MCF 10A (cell line): ENCODE measurements around the gene SCUBE1. TPM values are rescaled to one million over a fixed set of nuclear protein-coding genes. Genes with fewer than 3 reads are reported as not detected.

Source experiments
- BruUV-seq: library from RNA; stranded (reverse); fragments of 400-500 nt; replicated peaks from 2 replicates; lab custom pipeline; 2021; lab: Mats Ljungman, UMichigan
- CTCF ChIA-PET: fragments of 300-600 bp; sonication (Branson Sonifier 250); formaldehyde crosslinking; extraction: SDS; loops from one replicate; lab custom pipeline; 2021; ENCODE audit warnings: antibody characterized with exemption, inconsistent platforms; lab: Yijun Ruan, JAX
- POLR2A ChIA-PET: fragments of 300-600, 350-650 bp; sonication (Branson Sonifier 250); formaldehyde crosslinking; extraction: SDS; loops from one replicate; lab custom pipeline; 2020; ENCODE audit warnings: antibody characterized with exemption, inconsistent platforms; lab: Yijun Ruan, JAX
- DNase-seq: peaks from one replicate; pipeline ENCODE4 v3.0.0-alpha.2; 2018; ENCODE audit not compliant: unreplicated experiment
- H3K27ac Mint-ChIP-seq: one replicate; pipeline ENCODE4 v1.8.0; 2022; ENCODE audit warnings: mild to moderate bottlenecking, low read depth, mixed read lengths; ENCODE audit not compliant: unreplicated experiment
- H3K27me3 Mint-ChIP-seq: one replicate; pipeline ENCODE4 v1.8.0; 2022; ENCODE audit warnings: mixed read lengths; ENCODE audit not compliant: insufficient read depth, unreplicated experiment
- H3K36me3 Mint-ChIP-seq: one replicate; pipeline ENCODE4 v1.8.0; 2022; ENCODE audit warnings: mild to moderate bottlenecking, moderate library complexity, mixed read lengths; ENCODE audit not compliant: insufficient read depth, unreplicated experiment
- H3K4me1 Mint-ChIP-seq: one replicate; pipeline ENCODE4 v1.8.0; 2022; ENCODE audit warnings: mixed read lengths; ENCODE audit not compliant: insufficient read depth, unreplicated experiment
- H3K4me3 Mint-ChIP-seq: one replicate; pipeline ENCODE4 v1.8.0; 2022; ENCODE audit warnings: mild to moderate bottlenecking, moderate library complexity, mixed read lengths; ENCODE audit not compliant: unreplicated experiment
- H3K9me3 Mint-ChIP-seq: one replicate; pipeline ENCODE4 v1.8.0; 2022; ENCODE audit warnings: mixed read lengths; ENCODE audit not compliant: unreplicated experiment
- CTCF ChIP-seq: fragments of 200-600 bp; IDR thresholded peaks from one replicate; pipeline ENCODE4 v1.8.0; 2022; ENCODE audit warnings: antibody characterized with exemption, mild to moderate bottlenecking; ENCODE audit not compliant: unreplicated experiment
- intact Hi-C: fragments of 100-400 bp; cut with micrococcal nuclease; formaldehyde crosslinking; loops from 2 replicates; pipeline ENCODE4 v1.14.1; 2022
- total RNA-seq: library from RNA; stranded (reverse); gene quantifications from 2 replicates; pipeline ENCODE4 v1.2.3, GENCODE V29; 2022

Gene SCUBE1
- total RNA-seq, 1 experiment from 2014 or later = not detected

GRCh38 chr22:43166132-43166930 lies 176.8 kb downstream of the SCUBE1 start:
- Mint-ChIP-seq H3K27ac (no peak overlapping the region), H3K4me3 (no peak overlapping the region), H3K4me1 (peaks cover 11% of the 10 kb centered on the region), H3K27me3 (no peaks in the 10 kb centered on the region), H3K36me3 (peaks cover 53% of the 10 kb centered on the region), H3K9me3 (no peaks in the 10 kb centered on the region)
- intact Hi-C loops = no loop called here
- no peak for DNase-seq
- no TSS peak for BruUV-seq
- POLR2A ChIA-PET = no interaction called here
- CTCF ChIA-PET = no interaction called here
- no peak for TF ChIP-seq CTCF

GRCh38 chr22:43164636-43165035 lies 178.5 kb downstream of the SCUBE1 start:
- POLR2A ChIA-PET = interaction anchor here (0.5 to 2.7 kb wide), 9 partner anchors 9 to 1789 kb away, joined by 3 to 33 read pairs (median 3); partner anchors contain the start of genes BIK and TTLL12
- TF ChIP-seq CTCF = no peak
- BruUV-seq = no TSS peak
- Mint-ChIP-seq H3K9me3 (no peaks in the 10 kb centered on the region), H3K27ac (no peak overlapping the region), H3K4me1 (peaks cover 11% of the 10 kb centered on the region), H3K36me3 (peaks cover 47% of the 10 kb centered on the region), H3K27me3 (no peaks in the 10 kb centered on the region), H3K4me3 (no peak overlapping the region)
- DNase-seq = no peak
- intact Hi-C loops = no loop called here
- CTCF ChIA-PET = interaction anchor here (0.6 kb wide), 1 partner anchor 1468 kb away, joined by 3 read pairs; no protein-coding TSS in a partner anchor

GRCh38 chr22:43163241-43163795 lies 179.9 kb downstream of the SCUBE1 start:
- CTCF ChIA-PET = interaction anchor here (1.1 kb wide), 1 partner anchor 71 kb away, joined by 3 read pairs; no protein-coding TSS in a partner anchor
- no peak for TF ChIP-seq CTCF
- Mint-ChIP-seq H3K36me3 (peaks cover 47% of the 10 kb centered on the region), H3K4me1 (peaks cover 17% of the 10 kb centered on the region), H3K27me3 (no peaks in the 10 kb centered on the region), H3K4me3 (peak overlapping the region; percentile 22), H3K9me3 (no peaks in the 10 kb centered on the region), H3K27ac (peak overlapping the region; percentile 74)
- no TSS peak for BruUV-seq
- no peak for DNase-seq
- intact Hi-C loops = no loop called here
- POLR2A ChIA-PET = interaction anchor here (0.6 to 2.7 kb wide), 14 partner anchors 10 to 534 kb away, joined by 3 to 33 read pairs (median 3); partner anchors contain the start of gene TTLL12
